ENCODE measurements around the gene ZNF385B.

Gene ZNF385B

GRCh38 chr2:179619947-179620467 lies 241.4 kb downstream of the ZNF385B start:
- DNase-seq: no peak

GRCh38 chr2:179614121-179614520 lies 247.3 kb downstream of the ZNF385B start:
- no peak for DNase-seq

GRCh38 chr2:179613701-179614100 lies 247.7 kb downstream of the ZNF385B start:
- DNase-seq: no peak

- DNase-seq: no peak
Measured at GRCh38 chr2:179613299-179613651, 248.1 kb downstream of the ZNF385B start.

GRCh38 chr2:179612591-179613298 lies 248.7 kb downstream of the ZNF385B start:
- DNase-seq: no peak

GRCh38 chr2:179612108-179612507 lies 249.3 kb downstream of the ZNF385B start:
- DNase-seq: no peak

- DNase-seq: no peak
Measured at GRCh38 chr2:179606141-179606540, 255.3 kb downstream of the ZNF385B start.

GRCh38 chr2:179605341-179605740 lies 256.1 kb downstream of the ZNF385B start:
- no peak for DNase-seq

GRCh38 chr2:179604598-179604997 lies 256.8 kb downstream of the ZNF385B start:
- no peak for DNase-seq

- no peak for DNase-seq
Measured at GRCh38 chr2:179602452-179602851, 259.0 kb downstream of the ZNF385B start.

GRCh38 chr2:179596018-179596417 lies 265.4 kb downstream of the ZNF385B start:
- no peak for DNase-seq

- DNase-seq: no peak
Measured at GRCh38 chr2:179595284-179595683, 266.1 kb downstream of the ZNF385B start.

GRCh38 chr2:179594268-179595112 lies 266.9 kb downstream of the ZNF385B start:
- DNase-seq: no peak

GRCh38 chr2:179593323-179593722 lies 268.1 kb downstream of the ZNF385B start:
- no peak for DNase-seq

GRCh38 chr2:179592167-179592936 lies 269.1 kb downstream of the ZNF385B start:
- DNase-seq: no peak

GRCh38 chr2:179591690-179592089 lies 269.7 kb downstream of the ZNF385B start:
- DNase-seq: no peak

- no peak for DNase-seq
Measured at GRCh38 chr2:179588486-179589145, 272.8 kb downstream of the ZNF385B start.

GRCh38 chr2:179584760-179585159 lies 276.7 kb downstream of the ZNF385B start:
- no peak for DNase-seq

- no peak for DNase-seq
Measured at GRCh38 chr2:179581605-179582004, 279.8 kb downstream of the ZNF385B start.

GRCh38 chr2:179580378-179581146 lies 280.9 kb downstream of the ZNF385B start:
- no peak for DNase-seq

GRCh38 chr2:179579800-179580199 lies 281.6 kb downstream of the ZNF385B start:
- no peak for DNase-seq

Measured in CD4-positive, alpha-beta T cell treated with Interleukin-1 beta for 1 hour (primary cell).